RWPE1 (cell line): ENCODE data around the gene FOXR1.
A peak's percentile ranks its signal among the peaks of the same experiment; 100 is the strongest.

ENCODE experiments used
- CTCF ChIA-PET: fragments of 350-600 bp; sonication (Branson Sonifier 250); formaldehyde crosslinking; extraction: SDS; loops from one replicate; lab custom pipeline; 2021; lab: Yijun Ruan, JAX
- POLR2A ChIA-PET: fragments of 400-600 bp; formaldehyde crosslinking; extraction: SDS; loops from one replicate; lab custom pipeline; 2020; ENCODE audit warnings: antibody characterized with exemption; ENCODE audit not compliant: low non-redundant PET; lab: Yijun Ruan, JAX
- DNase-seq: peaks from one replicate; pipeline ENCODE4 v3.0.0; 2012; ENCODE audit warnings: low spot score
- H3K27ac ChIP-seq: fragments of 450-650 bp; 2 replicates; pipeline ENCODE4 v1.5.1; 2017
- TF ChIP-seq, protein P1 (sequence below): fragments of 450-650 bp; conservative IDR thresholded peaks from 2 replicates; pipeline ENCODE4 v1.5.1; 2017; ENCODE audit warnings: low read depth, mild to moderate bottlenecking

FOXR1 gene

DNA sequence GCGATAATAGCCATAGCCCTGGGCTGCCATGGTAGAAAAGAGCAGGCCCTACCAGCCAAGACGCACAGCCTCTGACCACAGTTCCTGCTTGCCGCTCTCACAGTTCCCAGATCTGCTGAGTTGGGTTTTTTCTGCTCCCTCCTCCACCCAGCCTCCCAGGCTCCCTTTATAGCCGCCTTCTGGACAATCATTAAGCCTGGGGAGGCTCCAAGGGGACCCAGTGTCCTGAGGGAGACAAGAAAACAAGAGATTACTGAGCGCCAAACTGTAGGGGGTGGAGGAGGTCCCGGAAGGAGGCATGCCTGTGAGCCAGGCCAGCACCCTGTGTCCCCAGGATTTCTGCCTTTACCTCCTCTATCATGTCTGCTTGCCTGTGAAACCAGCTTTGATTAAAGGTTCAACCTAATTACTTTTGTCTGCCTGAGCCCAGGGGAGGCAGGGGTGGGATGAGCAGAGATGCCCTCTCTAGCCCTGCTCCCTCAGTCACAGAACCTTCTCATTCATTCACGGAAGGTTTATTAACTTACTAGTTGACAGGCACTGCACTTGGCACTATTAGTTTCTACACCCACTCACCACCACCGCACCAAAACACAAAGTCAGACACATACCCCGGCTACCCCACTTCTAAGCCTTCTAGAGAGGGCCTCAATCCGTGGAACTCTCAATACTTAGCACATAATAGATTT is 57.9 kb downstream of the FOXR1 start:
- TF ChIP-seq, protein P1, sequence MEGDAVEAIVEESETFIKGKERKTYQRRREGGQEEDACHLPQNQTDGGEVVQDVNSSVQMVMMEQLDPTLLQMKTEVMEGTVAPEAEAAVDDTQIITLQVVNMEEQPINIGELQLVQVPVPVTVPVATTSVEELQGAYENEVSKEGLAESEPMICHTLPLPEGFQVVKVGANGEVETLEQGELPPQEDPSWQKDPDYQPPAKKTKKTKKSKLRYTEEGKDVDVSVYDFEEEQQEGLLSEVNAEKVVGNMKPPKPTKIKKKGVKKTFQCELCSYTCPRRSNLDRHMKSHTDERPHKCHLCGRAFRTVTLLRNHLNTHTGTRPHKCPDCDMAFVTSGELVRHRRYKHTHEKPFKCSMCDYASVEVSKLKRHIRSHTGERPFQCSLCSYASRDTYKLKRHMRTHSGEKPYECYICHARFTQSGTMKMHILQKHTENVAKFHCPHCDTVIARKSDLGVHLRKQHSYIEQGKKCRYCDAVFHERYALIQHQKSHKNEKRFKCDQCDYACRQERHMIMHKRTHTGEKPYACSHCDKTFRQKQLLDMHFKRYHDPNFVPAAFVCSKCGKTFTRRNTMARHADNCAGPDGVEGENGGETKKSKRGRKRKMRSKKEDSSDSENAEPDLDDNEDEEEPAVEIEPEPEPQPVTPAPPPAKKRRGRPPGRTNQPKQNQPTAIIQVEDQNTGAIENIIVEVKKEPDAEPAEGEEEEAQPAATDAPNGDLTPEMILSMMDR = no peak
- ChIA-PET POLR2A (no interaction called here), CTCF (no interaction called here)
- no peak for DNase-seq
- H3K27ac ChIP-seq = peak overlapping the region; percentile 81

DNA sequence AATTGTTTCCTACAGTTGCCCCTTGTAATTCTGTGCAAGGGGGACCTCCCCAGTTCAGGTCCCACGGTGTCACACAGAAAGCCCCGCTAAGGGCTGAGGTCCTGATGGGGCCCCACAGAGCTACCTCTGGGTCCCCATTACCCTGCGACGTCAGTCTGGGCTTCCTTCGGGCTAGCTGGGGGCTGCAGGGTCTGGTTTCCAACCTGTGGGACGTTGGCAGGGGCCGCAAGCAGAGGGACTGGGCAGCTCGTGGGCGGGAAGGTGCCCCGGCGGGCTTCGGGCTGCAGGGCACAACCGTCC is 58.4 kb downstream of the FOXR1 start:
- no peak for DNase-seq
- TF ChIP-seq, protein P1 = no peak
- H3K27ac ChIP-seq = peak overlapping the region; percentile 81
- POLR2A ChIA-PET = no interaction called here
- CTCF ChIA-PET = interaction anchor here (0.7 kb wide), 1 partner anchor 11 kb away, joined by 4 read pairs; the partner anchor contains the start of gene TRAPPC4

DNA sequence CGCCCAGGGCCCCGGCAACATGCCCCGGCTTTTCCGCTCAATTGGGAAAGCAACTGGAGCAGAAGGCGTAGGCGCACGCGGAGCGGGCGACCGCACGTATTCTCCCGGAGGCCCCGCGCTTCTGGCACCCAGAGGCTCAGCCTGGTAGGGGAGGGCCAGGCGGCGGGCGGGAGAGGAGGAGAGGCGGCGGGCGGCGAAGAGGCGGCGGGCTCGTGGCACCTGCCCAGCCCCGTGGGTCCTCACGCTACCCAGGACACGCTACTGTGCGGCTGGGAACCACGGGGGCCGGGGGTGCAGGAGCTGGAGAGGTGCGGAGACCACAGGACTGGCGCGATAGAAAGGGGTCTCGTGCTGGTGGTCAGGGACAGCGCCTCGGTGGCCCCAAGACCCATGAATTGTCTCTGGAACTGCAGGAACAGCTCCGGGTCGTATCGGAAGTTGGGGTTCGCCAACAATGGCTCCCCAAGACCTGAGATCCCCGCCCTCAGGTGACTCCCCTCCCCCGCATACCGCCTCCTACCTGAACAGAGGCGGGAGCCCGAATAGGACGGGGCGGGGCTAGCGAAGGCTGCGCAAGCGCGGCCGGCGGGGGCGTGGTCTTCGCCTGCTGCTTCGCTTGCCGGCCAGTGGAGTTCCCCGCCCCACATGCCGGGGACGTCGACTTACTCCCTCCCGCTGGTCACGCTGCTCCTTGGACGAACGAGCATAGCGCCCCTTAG is 58.9 kb downstream of the FOXR1 start, which contains the start of gene SLC37A4:
Gene SLC37A4 (minus strand): TSS at position 549 of the 719 bp plus-strand sequence.
- POLR2A ChIA-PET = no interaction called here
- TF ChIP-seq, protein P1 = peak; percentile 92; the same call in 1 of the 2 replicates
- peak; percentile 97 for DNase-seq
- peak within 1 kb of the TSS; percentile 81 for H3K27ac ChIP-seq
- CTCF ChIA-PET = interaction anchor here (0.7 kb wide), 1 partner anchor 12 kb away, joined by 4 read pairs; the partner anchor contains the start of gene TRAPPC4
